Breast epithelium (tissue), 4 donors: ENCODE data around the gene RPL10. TPM values are rescaled to one million over a fixed set of nuclear protein-coding genes. Genes with fewer than 3 reads are reported as not detected.

Experiments used
- DNase-seq, 2 donors: peaks; one replicate each; pipeline ENCODE4 v3.0.0-alpha.2; 2019; ENCODE audit warnings: low spot score in 2 of 2
- H3K27ac ChIP-seq, 2 donors: fragments of 200-600 bp; sonication (generic) in 1 of 2; one replicate each; pipeline ENCODE4 v1.5.1; 2016 to 2019; ENCODE audit warnings: mild to moderate bottlenecking in 1 of 2
- H3K27me3 ChIP-seq, 2 donors: fragments of 200-600 bp; sonication (generic) in 1 of 2; one replicate each; pipeline versions ENCODE4 v1.5.1 to v1.6.0; 2017 to 2019; ENCODE audit warnings: control low read depth in 1 of 2, mild to moderate bottlenecking in 1 of 2
- H3K36me3 ChIP-seq: fragments of 200-600 bp; one replicate; pipeline ENCODE4 v1.5.1; 2019
- H3K4me1 ChIP-seq, 2 donors: fragments of 200-600 bp; sonication (generic); one replicate each; pipeline ENCODE4 v1.5.1; 2016 to 2019; ENCODE audit warnings: control low read depth in 1 of 2
- H3K4me3 ChIP-seq, 3 donors: fragments of 200-600 bp; sonication (generic); 1 replicate in 2 of 3; 2 replicates in 1 of 3; pipeline ENCODE4 v1.5.1; 2016 to 2019; ENCODE audit warnings: mild to moderate bottlenecking in 3 of 3, moderate library complexity in 2 of 3
- H3K9me3 ChIP-seq, 2 donors: fragments of 200-600 bp; sonication (generic) in 1 of 2; one replicate each; pipeline ENCODE4 v1.5.1; 2016 to 2019; ENCODE audit warnings: control low read depth in 1 of 2
- CTCF ChIP-seq, 3 donors: fragments of 450-650 bp; IDR thresholded peaks; one replicate each; pipeline ENCODE4 v1.5.1; 2016 to 2017; ENCODE audit warnings: antibody characterized with exemption in 3 of 3, mild to moderate bottlenecking in 3 of 3, moderate library complexity in 3 of 3
- POLR2A ChIP-seq: fragments of 450-650 bp; IDR thresholded peaks from one replicate; pipeline ENCODE4 v1.6.1; 2016; ENCODE audit warnings: antibody characterized with exemption, mild to moderate bottlenecking, moderate library complexity
- POLR2AphosphoS5 ChIP-seq, 3 donors: sonication (generic); formaldehyde crosslinking; IDR thresholded peaks; one replicate each; pipeline ENCODE4 v1.6.1; 2017; ENCODE audit warnings: antibody characterized with exemption in 3 of 3
- intact Hi-C: fragments of 100-400 bp; cut with DNase I; formaldehyde crosslinking; loops from one replicate; pipeline ENCODE4 v1.15.1; 2023; ENCODE audit warnings: low total_unique reads
- total RNA-seq, 3 donors: library from RNA; depleted of rRNA; stranded (reverse); fragments of >200 nt; gene quantifications; one replicate each; pipeline ENCODE4 v1.1.0, GENCODE V29; 2016

The RPL10 gene
- 1,000 to 10,000 TPM; 8,496 to 9,265 (median 8,695) TPM for total RNA-seq

DNA sequence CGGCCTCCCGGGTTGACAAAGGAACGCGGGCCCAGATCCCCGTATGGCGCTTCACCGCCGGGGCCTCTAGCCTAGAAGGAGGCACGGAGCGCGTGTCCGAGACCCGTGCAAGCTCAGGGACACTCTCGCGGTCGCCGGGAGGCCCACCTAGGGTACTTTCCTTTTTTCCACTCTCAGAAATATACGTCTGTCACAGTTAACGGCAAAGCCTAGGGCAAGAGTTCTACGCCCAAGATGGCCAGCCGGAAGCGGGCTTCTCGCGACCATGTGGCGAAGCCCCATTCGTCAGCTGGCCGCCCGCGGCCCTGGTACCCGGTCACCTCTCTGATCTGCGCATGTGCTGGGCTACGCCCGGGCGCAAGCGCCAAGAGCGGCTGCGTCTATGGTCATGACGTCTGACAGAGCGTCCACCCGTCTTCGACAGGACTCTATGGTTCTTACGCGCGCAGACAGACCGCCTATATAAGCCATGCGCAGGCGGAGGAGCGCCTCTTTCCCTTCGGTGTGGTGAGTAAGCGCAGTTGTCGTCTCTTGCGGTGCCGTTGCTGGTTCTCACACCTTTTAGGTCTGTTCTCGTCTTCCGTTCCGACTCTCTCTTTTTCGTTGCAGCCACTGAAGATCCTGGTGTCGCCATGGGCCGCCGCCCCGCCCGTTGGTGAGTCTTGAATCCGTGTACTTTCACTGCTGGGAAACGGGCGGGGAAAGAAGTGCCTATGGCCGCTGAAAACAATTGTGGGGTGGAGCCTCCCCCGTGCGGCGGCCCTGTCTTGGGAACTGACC is at the start of gene RPL10:
RPL10 (plus strand) TSS at position 490 of the 780 bp plus-strand sequence; CDS start at position 633, 143 bp downstream.
- peak; percentile 91 to 96 for DNase-seq
- intact Hi-C loops: no loop called here
- peak; percentile 93 for TF ChIP-seq POLR2A
- no peak for TF ChIP-seq CTCF (IDR thresholded peaks at IDR 0.05)
- TF ChIP-seq POLR2AphosphoS5 (IDR thresholded peaks at IDR 0.05): peak; percentile 98 to 100 (median 99)

GRCh38 chrX:154348646-154349358 is 49.4 kb upstream of the RPL10 start:
- Histone ChIP-seq H3K4me3 (no peak overlapping the region), H3K4me1 (no peaks in the 10 kb centered on the region), H3K27ac (no peak overlapping the region), H3K36me3 (no peaks in the 10 kb centered on the region), H3K9me3 (no peaks in the 10 kb centered on the region), H3K27me3 (peaks cover 0 to 22% of the 10 kb centered on the region in 2 donors)
- no peak for TF ChIP-seq POLR2AphosphoS5 (IDR thresholded peaks at IDR 0.05)
- no peak for TF ChIP-seq CTCF (IDR thresholded peaks at IDR 0.05)
- TF ChIP-seq POLR2A: no peak
- intact Hi-C loops: no loop called here
- peak in 1 of 2 donors; percentile 18 for DNase-seq

More for the DNA sequence above, at the start of gene RPL10:
- peak within 1 kb of the TSS; percentile 96 to 97 for H3K27ac ChIP-seq
- H3K4me1 ChIP-seq: no peaks in the 10 kb centered on the region
- peak within 1 kb of the TSS; percentile 69 to 84 (median 72) for H3K4me3 ChIP-seq
- peaks cover 0 to 13% of the 10 kb centered on the region in 2 donors for H3K27me3 ChIP-seq
- H3K9me3 ChIP-seq: no peaks in the 10 kb centered on the region
- H3K36me3 ChIP-seq: no peaks in the 10 kb centered on the region

DNA sequence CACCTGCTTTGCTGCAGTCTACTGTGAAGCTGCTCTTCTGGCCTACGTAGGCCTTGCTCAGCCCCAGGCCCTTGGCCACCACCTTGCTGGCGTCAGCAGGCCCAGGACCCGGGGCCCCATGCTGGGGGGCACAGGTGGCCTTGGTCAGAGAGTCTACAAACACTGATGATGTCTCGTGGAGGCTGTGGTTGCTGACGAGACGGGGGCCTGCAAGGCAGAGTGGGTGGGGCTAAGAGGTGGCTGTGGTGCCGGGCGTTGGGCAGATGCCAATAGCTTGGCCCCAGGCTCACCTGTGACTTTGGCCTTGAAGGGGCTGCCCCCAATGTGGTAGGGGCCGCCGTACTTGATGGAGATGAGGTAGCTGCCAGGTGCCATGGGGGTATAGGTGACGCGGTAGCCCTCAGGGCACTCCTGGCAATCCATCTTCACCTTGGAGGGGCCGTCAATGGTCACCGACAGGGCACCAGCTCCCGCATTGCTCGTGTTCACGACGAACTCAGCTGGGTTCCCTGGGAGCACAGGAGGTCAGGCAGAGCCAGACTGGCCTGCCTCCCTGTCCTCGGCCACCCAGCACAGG is 48.7 kb upstream of the RPL10 start:
- intact Hi-C loops: no loop called here
- Histone ChIP-seq H3K27me3 (peaks cover 0 to 26% of the 10 kb centered on the region in 2 donors), H3K4me3 (no peak overlapping the region), H3K36me3 (no peaks in the 10 kb centered on the region), H3K9me3 (no peaks in the 10 kb centered on the region), H3K27ac (no peak overlapping the region), H3K4me1 (no peaks in the 10 kb centered on the region)
- TF ChIP-seq POLR2AphosphoS5 (IDR thresholded peaks at IDR 0.05): no peak
- no peak for TF ChIP-seq CTCF (IDR thresholded peaks at IDR 0.05)
- TF ChIP-seq POLR2A: no peak
- DNase-seq: no peak

GRCh38 chrX:154349979-154350378 is 48.2 kb upstream of the RPL10 start:
- intact Hi-C loops: no loop called here
- Histone ChIP-seq H3K36me3 (no peaks in the 10 kb centered on the region), H3K4me3 (no peak overlapping the region), H3K27ac (no peak overlapping the region), H3K4me1 (no peaks in the 10 kb centered on the region), H3K27me3 (peaks cover 0 to 26% of the 10 kb centered on the region in 2 donors), H3K9me3 (no peaks in the 10 kb centered on the region)
- TF ChIP-seq POLR2A (no peak), CTCF (IDR thresholded peaks at IDR 0.05) (no peak), POLR2AphosphoS5 (IDR thresholded peaks at IDR 0.05) (no peak)
- no peak for DNase-seq
